OCI-LY7 (cell line): ENCODE data around the gene NES.

Source experiments
- CTCF ChIP-seq: fragments of 200-600 bp; sonication (generic); conservative IDR thresholded peaks from 2 replicates; pipeline ENCODE4 v1.5.1; 2014; ENCODE audit warnings: mild to moderate bottlenecking, antibody characterized with exemption, low read length, moderate library complexity, mixed read lengths
- EZH2phosphoT487 ChIP-seq: fragments of 200-600 bp; sonication (generic); IDR thresholded peaks from 2 replicates; pipeline ENCODE4 v1.6.1; 2018; ENCODE audit warnings: low read depth, borderline replicate concordance, mild to moderate bottlenecking, mixed run types, antibody characterized with exemption, low read length, moderate library complexity, mixed read lengths

- no peak for TF ChIP-seq CTCF
- TF ChIP-seq EZH2phosphoT487, result no peak
Measured at GRCh38 chr1:156690675-156691036, 13.4 kb upstream of the NES start.
